Type B pancreatic cell (in vitro differentiated cells): ENCODE results near the gene TMEFF2. TPM values are rescaled to one million over a fixed set of nuclear protein-coding genes. Genes with fewer than 3 reads are reported as not detected.

ENCODE experiments used
- DNase-seq: peaks from one replicate; pipeline ENCODE4 v3.0.0; 2021; ENCODE audit warnings: mixed read lengths; ENCODE audit not compliant: unreplicated experiment; ENCODE audit errors: extremely low spot score
- H3K27ac Mint-ChIP-seq: 2 replicates; pipeline ENCODE4 v1.8.0; 2021; ENCODE audit warnings: mild to moderate bottlenecking, mixed read lengths
- H3K27me3 Mint-ChIP-seq: 2 replicates; pipeline ENCODE4 v1.8.0; 2021; ENCODE audit warnings: mixed read lengths
- H3K36me3 Mint-ChIP-seq: 2 replicates; pipeline ENCODE4 v1.8.0; 2021; ENCODE audit warnings: mixed read lengths
- H3K4me1 Mint-ChIP-seq: one replicate; pipeline ENCODE4 v1.8.0; 2021; ENCODE audit warnings: mixed read lengths; ENCODE audit not compliant: unreplicated experiment
- H3K4me3 Mint-ChIP-seq: 2 replicates; pipeline ENCODE4 v1.8.0; 2021; ENCODE audit warnings: mild to moderate bottlenecking, mixed read lengths
- H3K9me3 Mint-ChIP-seq: 2 replicates; pipeline ENCODE4 v1.8.0; 2021; ENCODE audit warnings: mixed read lengths
- CTCF ChIP-seq: fragments of 200-600 bp; sonication (generic); conservative IDR thresholded peaks from 2 replicates; pipeline ENCODE4 v1.5.0; 2021; ENCODE audit warnings: antibody characterized with exemption, mild to moderate bottlenecking
- total RNA-seq: library from RNA; stranded (reverse); gene quantifications from 2 replicates; pipeline ENCODE4 v1.2.1, GENCODE V29; 2021; ENCODE audit warnings: low replicate concordance

TMEFF2 gene
- total RNA-seq, 1 donor from 2014 or later: 10.7 TPM

- no peaks in the 10 kb centered on the region for H3K27me3 Mint-ChIP-seq
- no peak for TF ChIP-seq CTCF
- DNase-seq: no peak
- H3K9me3 Mint-ChIP-seq: no peaks in the 10 kb centered on the region
- H3K27ac Mint-ChIP-seq: no peak overlapping the region
- no peaks in the 10 kb centered on the region for H3K36me3 Mint-ChIP-seq
- H3K4me1 Mint-ChIP-seq: no peaks in the 10 kb centered on the region
- no peak overlapping the region for H3K4me3 Mint-ChIP-seq
These were observed 236.5 kb downstream of the TMEFF2 start for GRCh38 chr2:191957996-191958860.

- Mint-ChIP-seq H3K9me3 (no peaks in the 10 kb centered on the region), H3K4me1 (no peaks in the 10 kb centered on the region), H3K27me3 (no peaks in the 10 kb centered on the region), H3K27ac (no peak overlapping the region), H3K36me3 (no peaks in the 10 kb centered on the region), H3K4me3 (no peak overlapping the region)
- no peak for DNase-seq
- TF ChIP-seq CTCF: no peak
These were observed 240.3 kb downstream of the TMEFF2 start for GRCh38 chr2:191954451-191954850.

- Mint-ChIP-seq H3K36me3 (no peaks in the 10 kb centered on the region), H3K4me3 (no peak overlapping the region), H3K9me3 (no peaks in the 10 kb centered on the region), H3K27me3 (no peaks in the 10 kb centered on the region), H3K4me1 (no peaks in the 10 kb centered on the region), H3K27ac (no peak overlapping the region)
- no peak for TF ChIP-seq CTCF
- no peak for DNase-seq
These were observed 242.0 kb downstream of the TMEFF2 start for GRCh38 chr2:191952515-191953270.

GRCh38 chr2:191951832-191952231, 242.9 kb downstream of the TMEFF2 start:
- H3K27me3 Mint-ChIP-seq: no peaks in the 10 kb centered on the region
- no peaks in the 10 kb centered on the region for H3K9me3 Mint-ChIP-seq
- no peak overlapping the region for H3K27ac Mint-ChIP-seq
- no peak for TF ChIP-seq CTCF
- no peak overlapping the region for H3K4me3 Mint-ChIP-seq
- H3K4me1 Mint-ChIP-seq: no peaks in the 10 kb centered on the region
- H3K36me3 Mint-ChIP-seq: no peaks in the 10 kb centered on the region
- DNase-seq: no peak

GRCh38 chr2:191951376-191951775, 243.4 kb downstream of the TMEFF2 start:
- no peaks in the 10 kb centered on the region for H3K4me1 Mint-ChIP-seq
- H3K27me3 Mint-ChIP-seq: no peaks in the 10 kb centered on the region
- DNase-seq: no peak
- no peak overlapping the region for H3K4me3 Mint-ChIP-seq
- no peaks in the 10 kb centered on the region for H3K9me3 Mint-ChIP-seq
- no peaks in the 10 kb centered on the region for H3K36me3 Mint-ChIP-seq
- no peak for TF ChIP-seq CTCF
- no peak overlapping the region for H3K27ac Mint-ChIP-seq
